Stimulated activated memory B cell treated with anti-CD40 and anti-IgM and Interleukin-4, amounts not matched to agents 10 μg/mL and 1 μg/mL and 100 μg/mL, for 72 hours (primary cell): ENCODE results near the gene ZNF311.

Experiments used
- ATAC-seq: fragments of 150-1000 bp; cut with Tn5 transposase; 2 replicates; pipeline ENCODE4 v1.10.0; 2021
- H3K27ac Mint-ChIP-seq: one replicate; pipeline ENCODE4 v1.8.0; 2022; ENCODE audit warnings: mild to moderate bottlenecking, mixed read lengths
- H3K27me3 Mint-ChIP-seq: one replicate; pipeline ENCODE4 v1.8.0; 2022; ENCODE audit warnings: mixed read lengths
- H3K36me3 Mint-ChIP-seq: one replicate; pipeline ENCODE4 v1.8.0; 2022; ENCODE audit warnings: mixed read lengths
- H3K4me1 Mint-ChIP-seq: one replicate; pipeline ENCODE4 v1.8.0; 2022; ENCODE audit warnings: mixed read lengths
- H3K4me3 Mint-ChIP-seq: one replicate; pipeline ENCODE4 v1.8.0; 2022; ENCODE audit warnings: mild to moderate bottlenecking, moderate library complexity, mixed read lengths
- H3K9me3 Mint-ChIP-seq: one replicate; pipeline ENCODE4 v1.8.0; 2022; ENCODE audit warnings: mixed read lengths

ZNF311 gene

GRCh38 chr6:28996844-28997510 lies 8.1 kb downstream of the ZNF311 start:
- Mint-ChIP-seq H3K4me3 (no peak overlapping the region), H3K4me1 (no peaks in the 10 kb centered on the region), H3K27ac (no peak overlapping the region), H3K27me3 (peaks cover 40% of the 10 kb centered on the region), H3K36me3 (no peaks in the 10 kb centered on the region), H3K9me3 (no peaks in the 10 kb centered on the region)
- ATAC-seq, result no peak

- H3K27me3 Mint-ChIP-seq, result peaks cover 40% of the 10 kb centered on the region
- no peak for ATAC-seq
- no peaks in the 10 kb centered on the region for H3K9me3 Mint-ChIP-seq
- no peak overlapping the region for H3K4me3 Mint-ChIP-seq
- H3K4me1 Mint-ChIP-seq, result no peaks in the 10 kb centered on the region
- H3K36me3 Mint-ChIP-seq, result no peaks in the 10 kb centered on the region
- H3K27ac Mint-ChIP-seq, result no peak overlapping the region
Observed at GRCh38 chr6:28995093-28995650, 9.9 kb downstream of the ZNF311 start.

GRCh38 chr6:28988536-28989311 lies 16.4 kb downstream of the ZNF311 start:
- peak overlapping the region; percentile 21 for H3K4me3 Mint-ChIP-seq
- peaks cover 8% of the 10 kb centered on the region for H3K9me3 Mint-ChIP-seq
- peaks cover 41% of the 10 kb centered on the region for H3K27me3 Mint-ChIP-seq
- peaks cover 7% of the 10 kb centered on the region for H3K4me1 Mint-ChIP-seq
- no peak for ATAC-seq
- no peaks in the 10 kb centered on the region for H3K36me3 Mint-ChIP-seq
- no peak overlapping the region for H3K27ac Mint-ChIP-seq

GRCh38 chr6:28985462-28986164 lies 19.5 kb downstream of the ZNF311 start:
- no peak for ATAC-seq
- Mint-ChIP-seq H3K4me1 (peaks cover 28% of the 10 kb centered on the region), H3K36me3 (no peaks in the 10 kb centered on the region), H3K27me3 (peaks cover 28% of the 10 kb centered on the region), H3K27ac (no peak overlapping the region), H3K4me3 (peak overlapping the region; percentile 23), H3K9me3 (peaks cover 8% of the 10 kb centered on the region)

- no peak overlapping the region for H3K27ac Mint-ChIP-seq
- no peak overlapping the region for H3K4me3 Mint-ChIP-seq
- peaks cover 42% of the 10 kb centered on the region for H3K4me1 Mint-ChIP-seq
- peaks cover 8% of the 10 kb centered on the region for H3K9me3 Mint-ChIP-seq
- no peak for ATAC-seq
- peaks cover 36% of the 10 kb centered on the region for H3K27me3 Mint-ChIP-seq
- no peaks in the 10 kb centered on the region for H3K36me3 Mint-ChIP-seq
Observed at GRCh38 chr6:28983838-28984237, 21.3 kb downstream of the ZNF311 start.

GRCh38 chr6:28982476-28983266 lies 22.4 kb downstream of the ZNF311 start:
- Mint-ChIP-seq H3K9me3 (peaks cover 8% of the 10 kb centered on the region), H3K4me3 (peak overlapping the region; percentile 34), H3K27ac (peak overlapping the region; percentile 82), H3K27me3 (peaks cover 47% of the 10 kb centered on the region), H3K4me1 (peaks cover 51% of the 10 kb centered on the region), H3K36me3 (no peaks in the 10 kb centered on the region)
- ATAC-seq, result peak; percentile 25

GRCh38 chr6:28981833-28982475 lies 23.2 kb downstream of the ZNF311 start:
- Mint-ChIP-seq H3K27me3 (peaks cover 52% of the 10 kb centered on the region), H3K9me3 (peaks cover 8% of the 10 kb centered on the region), H3K36me3 (no peaks in the 10 kb centered on the region), H3K4me3 (peak overlapping the region; percentile 76), H3K4me1 (peaks cover 58% of the 10 kb centered on the region), H3K27ac (peak overlapping the region; percentile 82)
- peak; percentile 80 for ATAC-seq

- Mint-ChIP-seq H3K27ac (peak overlapping the region; percentile 82), H3K36me3 (no peaks in the 10 kb centered on the region), H3K4me3 (peak overlapping the region; percentile 76), H3K9me3 (peaks cover 3% of the 10 kb centered on the region), H3K4me1 (peaks cover 63% of the 10 kb centered on the region), H3K27me3 (peaks cover 52% of the 10 kb centered on the region)
- ATAC-seq, result peak; percentile 60
Observed at GRCh38 chr6:28981431-28981832, 23.7 kb downstream of the ZNF311 start.

GRCh38 chr6:28980852-28981430 lies 24.2 kb downstream of the ZNF311 start:
- ATAC-seq, result peak; percentile 52
- peaks cover 3% of the 10 kb centered on the region for H3K9me3 Mint-ChIP-seq
- peak overlapping the region; percentile 76 for H3K4me3 Mint-ChIP-seq
- H3K27ac Mint-ChIP-seq, result peak overlapping the region; percentile 82
- H3K27me3 Mint-ChIP-seq, result peaks cover 49% of the 10 kb centered on the region
- H3K36me3 Mint-ChIP-seq, result no peaks in the 10 kb centered on the region
- H3K4me1 Mint-ChIP-seq, result peaks cover 63% of the 10 kb centered on the region

GRCh38 chr6:28980137-28980851 lies 24.8 kb downstream of the ZNF311 start:
- Mint-ChIP-seq H3K9me3 (peaks cover 3% of the 10 kb centered on the region), H3K4me1 (peaks cover 63% of the 10 kb centered on the region), H3K36me3 (no peaks in the 10 kb centered on the region), H3K27ac (no peak overlapping the region), H3K27me3 (peaks cover 43% of the 10 kb centered on the region), H3K4me3 (peak overlapping the region; percentile 21)
- ATAC-seq, result no peak

GRCh38 chr6:28979679-28980078 lies 25.4 kb downstream of the ZNF311 start:
- Mint-ChIP-seq H3K9me3 (no peaks in the 10 kb centered on the region), H3K4me3 (no peak overlapping the region), H3K27me3 (peaks cover 36% of the 10 kb centered on the region), H3K27ac (no peak overlapping the region), H3K36me3 (no peaks in the 10 kb centered on the region), H3K4me1 (peaks cover 57% of the 10 kb centered on the region)
- ATAC-seq, result no peak

- no peaks in the 10 kb centered on the region for H3K9me3 Mint-ChIP-seq
- ATAC-seq, result no peak
- no peak overlapping the region for H3K4me3 Mint-ChIP-seq
- peaks cover 56% of the 10 kb centered on the region for H3K4me1 Mint-ChIP-seq
- H3K36me3 Mint-ChIP-seq, result no peaks in the 10 kb centered on the region
- no peak overlapping the region for H3K27ac Mint-ChIP-seq
- H3K27me3 Mint-ChIP-seq, result peaks cover 37% of the 10 kb centered on the region
Observed at GRCh38 chr6:28978959-28979561, 26.1 kb downstream of the ZNF311 start.

GRCh38 chr6:28978133-28978491 lies 27.0 kb downstream of the ZNF311 start:
- peaks cover 3% of the 10 kb centered on the region for H3K9me3 Mint-ChIP-seq
- H3K27ac Mint-ChIP-seq, result peak overlapping the region; percentile 16
- ATAC-seq, result no peak
- peaks cover 53% of the 10 kb centered on the region for H3K4me1 Mint-ChIP-seq
- peaks cover 47% of the 10 kb centered on the region for H3K27me3 Mint-ChIP-seq
- H3K4me3 Mint-ChIP-seq, result peak overlapping the region; percentile 78
- H3K36me3 Mint-ChIP-seq, result no peaks in the 10 kb centered on the region
